ENCODE measurements around the gene RFC1.

DNA sequence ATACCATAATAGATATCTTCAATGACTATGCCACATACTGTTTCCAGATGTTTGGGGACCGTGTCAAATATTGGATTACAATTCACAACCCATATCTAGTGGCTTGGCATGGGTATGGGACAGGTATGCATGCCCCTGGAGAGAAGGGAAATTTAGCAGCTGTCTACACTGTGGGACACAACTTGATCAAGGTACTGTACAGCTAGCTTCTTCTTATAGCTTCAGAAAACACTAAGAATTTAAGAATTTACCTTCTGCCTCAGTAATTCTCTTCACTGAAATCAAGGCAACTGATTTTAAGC, 41.4 kb upstream of the RFC1 start:
- TF ChIP-seq, protein P1, sequence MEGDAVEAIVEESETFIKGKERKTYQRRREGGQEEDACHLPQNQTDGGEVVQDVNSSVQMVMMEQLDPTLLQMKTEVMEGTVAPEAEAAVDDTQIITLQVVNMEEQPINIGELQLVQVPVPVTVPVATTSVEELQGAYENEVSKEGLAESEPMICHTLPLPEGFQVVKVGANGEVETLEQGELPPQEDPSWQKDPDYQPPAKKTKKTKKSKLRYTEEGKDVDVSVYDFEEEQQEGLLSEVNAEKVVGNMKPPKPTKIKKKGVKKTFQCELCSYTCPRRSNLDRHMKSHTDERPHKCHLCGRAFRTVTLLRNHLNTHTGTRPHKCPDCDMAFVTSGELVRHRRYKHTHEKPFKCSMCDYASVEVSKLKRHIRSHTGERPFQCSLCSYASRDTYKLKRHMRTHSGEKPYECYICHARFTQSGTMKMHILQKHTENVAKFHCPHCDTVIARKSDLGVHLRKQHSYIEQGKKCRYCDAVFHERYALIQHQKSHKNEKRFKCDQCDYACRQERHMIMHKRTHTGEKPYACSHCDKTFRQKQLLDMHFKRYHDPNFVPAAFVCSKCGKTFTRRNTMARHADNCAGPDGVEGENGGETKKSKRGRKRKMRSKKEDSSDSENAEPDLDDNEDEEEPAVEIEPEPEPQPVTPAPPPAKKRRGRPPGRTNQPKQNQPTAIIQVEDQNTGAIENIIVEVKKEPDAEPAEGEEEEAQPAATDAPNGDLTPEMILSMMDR (conservative IDR thresholded peaks at IDR 0.05), result no peak
- TF ChIP-seq EZH2 (IDR thresholded peaks at IDR 0.05; ENCODE audit: low read depth), result no peak
